GM20000 (cell line): ENCODE data around the gene RBM11.
A peak's percentile ranks its signal among the peaks of the same experiment; 100 is the strongest.

Experiments used
- DNase-seq: peaks from one replicate; pipeline ENCODE4 v3.0.0; 2012; ENCODE audit warnings: low spot score
- CTCF ChIP-seq: IDR thresholded peaks from 2 replicates; pipeline ENCODE4 v1.5.1; 2012; ENCODE audit warnings: mild to moderate bottlenecking, control low read depth; ENCODE audit errors: extremely low read depth, missing control alignments

RBM11 gene

DNA sequence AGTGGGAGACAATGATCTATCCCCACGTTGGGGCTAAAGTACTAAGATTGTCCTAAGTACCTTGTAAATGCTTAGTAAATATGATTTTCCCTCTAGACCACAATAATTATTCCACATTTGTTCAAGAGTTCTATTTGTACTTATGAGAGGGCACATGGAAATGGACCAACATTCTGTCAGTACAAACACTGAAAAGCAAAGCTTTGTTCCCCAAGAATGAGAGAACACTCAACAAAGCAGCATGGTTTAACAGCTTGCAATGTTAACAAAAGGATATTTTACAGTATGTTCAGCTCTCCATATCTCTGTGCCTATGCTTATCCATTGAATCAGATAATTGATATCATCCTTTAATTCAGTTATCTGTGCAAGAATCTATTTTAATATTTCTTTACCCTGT, 35.4 kb downstream of the RBM11 start:
- no peak for DNase-seq
- no peak for TF ChIP-seq CTCF

DNA sequence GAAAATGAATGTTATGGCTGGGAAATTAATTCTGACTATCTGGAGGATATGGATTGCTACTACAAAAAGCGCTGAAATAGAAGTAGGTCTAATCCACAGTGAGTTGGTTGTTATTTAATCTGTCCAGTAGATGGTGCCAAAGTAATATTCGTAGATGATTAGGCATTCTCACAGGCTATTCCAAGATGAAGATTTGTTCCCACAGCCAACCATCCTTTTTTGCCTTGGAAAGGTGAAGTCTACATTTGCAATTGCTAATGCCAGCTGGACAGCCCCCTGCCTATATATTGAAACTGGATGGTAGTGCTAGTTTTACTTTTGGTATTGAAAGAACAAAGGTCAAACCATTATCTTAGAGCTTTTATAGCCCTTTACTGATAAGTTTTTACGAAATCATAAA, 43.8 kb downstream of the RBM11 start:
- DNase-seq = peak; percentile 32

GRCh38 chr21:14260174-14260764, 44.3 kb downstream of the RBM11 start:
- no peak for TF ChIP-seq CTCF
- DNase-seq = no peak

More for the DNA sequence above, 43.8 kb downstream of the RBM11 start:
- TF ChIP-seq CTCF = peak; percentile 56

DNA sequence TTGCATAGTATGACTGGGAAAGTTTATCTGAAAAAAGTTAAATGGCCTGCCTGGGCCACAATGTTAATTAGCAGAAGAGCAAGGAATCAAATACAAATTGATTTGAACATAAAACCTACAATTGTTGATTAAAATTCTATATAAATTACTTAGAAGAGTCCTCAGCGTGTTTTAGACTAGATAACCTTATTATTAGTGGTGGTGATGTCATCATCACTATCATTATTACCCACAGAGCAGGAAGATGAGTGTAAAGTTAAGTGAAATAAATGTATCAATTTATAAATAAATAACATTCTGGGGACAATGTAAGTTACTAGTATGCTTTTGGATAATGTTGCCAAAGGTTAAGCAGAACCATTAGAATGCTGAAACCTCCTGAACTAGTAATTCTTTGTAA, 46.1 kb downstream of the RBM11 start:
- TF ChIP-seq CTCF = no peak
- DNase-seq = no peak

DNA sequence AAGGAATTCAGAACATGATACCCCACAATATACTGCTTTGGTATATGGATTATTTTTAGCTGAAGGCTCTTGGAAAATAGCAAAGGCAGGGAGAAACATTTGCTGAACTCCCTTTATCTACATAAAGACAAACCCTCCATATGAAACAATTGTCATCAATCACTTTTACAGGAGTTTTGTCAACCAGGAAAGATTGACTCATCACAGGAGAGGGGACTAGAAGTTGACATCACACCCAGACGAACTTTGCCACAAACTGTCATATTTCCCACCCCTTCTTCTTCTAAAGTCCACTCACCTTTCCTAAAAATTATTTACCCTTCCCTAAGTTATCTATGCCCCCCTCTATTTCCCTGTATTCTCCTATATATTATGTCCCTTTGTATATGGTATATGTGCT, 47.9 kb downstream of the RBM11 start:
- no peak for DNase-seq
- TF ChIP-seq CTCF = no peak

DNA sequence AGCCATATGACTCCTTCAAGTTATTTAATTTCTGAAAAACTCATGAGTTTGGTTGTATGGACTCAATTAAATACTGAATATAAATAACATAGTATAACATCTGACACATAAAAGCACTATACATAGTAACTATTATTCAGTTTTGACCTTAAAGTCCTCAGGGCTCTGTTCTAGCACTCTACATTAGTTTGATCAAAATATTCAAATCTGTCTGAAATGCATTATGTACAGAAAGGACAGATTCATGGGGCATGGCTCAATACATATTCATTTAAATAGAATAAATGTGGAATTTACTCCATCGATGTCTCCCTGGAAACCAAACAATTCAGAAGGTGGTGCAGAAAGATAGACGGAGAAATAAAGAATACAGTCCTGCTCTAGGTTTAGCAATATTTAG, 49.1 kb downstream of the RBM11 start:
- no peak for TF ChIP-seq CTCF
- no peak for DNase-seq

DNA sequence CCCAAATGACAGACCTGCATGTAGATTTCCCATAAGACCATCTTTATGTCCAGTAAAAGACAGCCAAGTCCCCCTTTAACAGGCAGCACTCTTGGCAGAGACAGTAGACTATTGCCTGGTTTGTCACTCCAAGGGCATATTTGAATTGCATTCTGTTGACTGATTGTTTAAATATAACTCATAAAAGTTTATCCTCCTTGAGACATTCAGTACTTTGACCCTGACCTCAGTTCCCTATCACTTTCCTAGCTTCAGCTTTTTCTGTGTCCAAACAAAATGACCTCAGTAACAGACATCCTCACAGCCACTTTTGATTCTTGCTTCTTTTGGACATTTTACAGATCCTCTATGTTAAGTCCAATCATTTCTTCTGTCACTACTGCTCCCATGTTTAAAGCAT, 51.1 kb downstream of the RBM11 start:
- no peak for DNase-seq
- no peak for TF ChIP-seq CTCF
